Measurements from ENCODE around the gene ADAMTS19.
"Not testable (repeated sequence)": the region's sequence is repeated elsewhere in the genome, so short reads cannot be mapped to it uniquely, and the experiment has no call there.

Gene ADAMTS19

GRCh38 chr5:129481161-129481560, 21.1 kb downstream of the ADAMTS19 start:
- DNase-seq = no peak

GRCh38 chr5:129496421-129496820, 36.3 kb downstream of the ADAMTS19 start:
- no peak for DNase-seq

DNA sequence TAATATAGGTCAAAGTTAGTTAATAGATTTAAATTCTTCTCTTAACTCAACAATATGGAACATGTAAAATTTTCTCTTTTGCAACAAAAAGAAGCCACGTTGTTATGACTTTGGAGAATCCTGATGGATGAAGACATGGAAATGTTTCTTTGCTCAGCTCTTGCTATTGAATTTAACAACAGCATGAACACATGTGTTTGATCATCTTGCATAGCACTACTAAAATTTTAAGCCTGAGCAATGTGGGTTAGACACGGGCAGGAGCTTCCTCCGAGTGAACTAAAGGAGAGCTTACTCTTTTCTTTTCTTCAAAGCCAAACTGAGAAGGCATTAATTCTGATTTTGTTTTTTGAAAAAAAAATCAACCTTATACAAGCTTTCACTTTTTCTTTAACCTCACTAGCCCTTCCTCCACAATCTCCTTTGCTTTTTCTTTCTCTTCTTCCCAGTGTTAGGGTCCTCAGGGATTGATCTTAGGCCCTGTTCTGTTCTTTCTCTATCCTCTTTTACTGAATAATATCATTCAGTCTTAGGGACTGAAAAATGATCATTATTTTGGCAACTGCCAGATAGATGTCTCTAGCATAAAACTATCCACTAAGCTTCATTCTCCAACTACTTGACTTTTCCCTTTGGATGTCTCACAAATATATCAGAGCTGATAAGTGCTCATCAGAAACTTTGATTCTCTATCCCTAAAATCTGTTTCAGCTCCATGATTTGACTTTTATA, 36.9 kb downstream of the ADAMTS19 start:
- no peak for DNase-seq

GRCh38 chr5:129499208-129499852, 39.2 kb downstream of the ADAMTS19 start:
- DNase-seq = no peak

- no peak for DNase-seq
Observed at GRCh38 chr5:129500101-129500500, 40.0 kb downstream of the ADAMTS19 start.

DNA sequence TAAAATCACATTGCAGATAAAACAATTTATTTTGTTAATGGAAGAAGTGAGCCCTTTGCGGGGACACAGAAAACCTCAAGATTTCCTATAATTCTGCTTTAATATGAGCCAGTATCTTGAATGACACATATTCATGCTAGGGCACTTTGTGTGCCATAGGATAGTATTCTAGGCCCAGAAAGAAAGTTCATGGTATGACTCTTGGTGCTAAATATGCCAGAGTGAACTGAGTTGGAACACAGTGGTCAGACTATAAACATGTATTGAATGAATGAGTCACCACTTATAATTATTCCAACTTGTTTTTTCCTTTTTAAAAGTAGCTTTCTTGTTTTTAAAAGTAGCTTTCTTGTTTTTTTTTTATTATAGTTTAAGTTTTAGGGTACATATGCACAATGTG, 46.0 kb downstream of the ADAMTS19 start:
- no peak for DNase-seq

- no peak for DNase-seq
Observed at GRCh38 chr5:129506950-129507349, 46.9 kb downstream of the ADAMTS19 start.

DNA sequence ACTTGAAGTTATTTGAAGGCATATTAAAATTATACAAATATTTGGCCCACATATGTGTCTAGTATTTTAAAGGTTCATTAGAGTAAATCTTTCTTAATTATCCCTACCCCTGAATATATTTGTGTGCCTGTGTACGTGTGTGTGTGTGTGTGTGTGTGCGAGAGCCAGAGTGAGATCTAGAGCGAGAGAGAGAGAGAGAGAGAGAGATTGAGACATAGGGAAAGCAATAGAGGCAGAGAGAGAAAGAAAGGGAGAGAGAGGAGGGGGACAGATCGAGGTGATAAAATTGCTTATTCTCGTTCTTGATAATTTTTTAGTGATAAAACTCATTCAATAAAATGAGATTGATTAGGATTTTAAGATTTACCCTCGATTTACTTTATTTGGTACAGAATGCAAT, 47.4 kb downstream of the ADAMTS19 start:
- DNase-seq = no peak

DNA sequence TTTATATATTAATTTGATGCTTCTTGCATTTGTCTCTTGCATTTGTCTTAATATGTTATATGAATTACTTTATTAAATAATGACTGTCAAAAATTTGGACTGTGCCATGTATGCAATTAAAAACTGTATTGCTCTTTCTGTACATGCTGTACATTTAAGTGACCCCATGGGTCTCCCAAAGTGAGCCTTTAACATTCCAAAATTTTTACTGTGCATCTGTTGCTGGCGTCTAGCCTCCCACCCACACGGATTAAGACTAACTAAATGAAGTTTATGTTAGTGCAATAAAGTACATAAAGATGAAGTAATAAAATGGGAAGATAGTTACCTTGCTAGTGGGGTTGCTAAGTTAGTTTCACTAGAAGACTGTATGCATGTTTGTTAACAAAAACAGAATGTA, 48.5 kb downstream of the ADAMTS19 start:
- no peak for DNase-seq

GRCh38 chr5:129509363-129509975, 49.4 kb downstream of the ADAMTS19 start:
- no peak for DNase-seq

DNA sequence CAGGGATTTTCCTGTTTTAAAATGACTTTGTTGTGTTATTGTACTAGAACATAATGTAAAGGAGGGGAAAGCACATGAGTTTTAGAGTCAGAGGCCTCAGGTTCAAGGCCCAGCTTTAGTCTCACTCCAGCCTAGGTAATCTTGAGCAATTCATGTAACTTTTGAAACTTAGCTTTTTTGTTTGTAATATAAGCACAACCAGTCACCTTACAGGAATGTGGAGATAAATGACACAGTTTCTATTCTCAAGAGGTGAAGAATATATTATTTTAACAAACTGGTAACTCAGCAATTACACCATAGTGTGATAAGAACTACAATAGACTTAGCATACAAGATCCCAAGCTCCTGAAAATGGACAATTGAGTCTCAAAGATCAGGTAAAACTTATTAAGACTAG, 51.2 kb downstream of the ADAMTS19 start:
- DNase-seq = no peak

- DNase-seq = no peak
Observed at GRCh38 chr5:129541051-129541450, 81.0 kb downstream of the ADAMTS19 start.

GRCh38 chr5:129541648-129542251, 81.7 kb downstream of the ADAMTS19 start:
- no peak for DNase-seq

DNA sequence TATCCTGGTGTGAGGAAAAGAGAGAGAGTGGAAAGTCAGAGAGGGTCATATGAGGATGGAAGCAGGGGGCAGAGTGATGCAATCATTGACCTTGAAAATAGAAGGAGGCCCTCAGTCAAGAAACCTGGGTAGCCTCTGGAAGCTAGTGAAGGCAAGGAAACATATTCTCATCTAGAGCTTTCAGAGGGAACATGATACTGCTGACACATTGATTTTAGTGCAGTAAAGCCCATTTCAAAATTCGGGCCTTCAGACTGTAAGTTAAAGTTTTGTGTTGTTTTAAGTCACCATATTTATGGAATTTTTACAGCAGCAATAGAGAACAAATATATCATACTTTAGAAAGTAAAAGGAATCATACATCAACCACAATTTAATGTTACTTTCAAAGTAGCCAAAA, 87.0 kb downstream of the ADAMTS19 start:
- no peak for DNase-seq

GRCh38 chr5:129554134-129554904, 94.2 kb downstream of the ADAMTS19 start:
- DNase-seq = no peak

GRCh38 chr5:129563585-129563984, 103.5 kb downstream of the ADAMTS19 start:
- no peak for DNase-seq

DNA sequence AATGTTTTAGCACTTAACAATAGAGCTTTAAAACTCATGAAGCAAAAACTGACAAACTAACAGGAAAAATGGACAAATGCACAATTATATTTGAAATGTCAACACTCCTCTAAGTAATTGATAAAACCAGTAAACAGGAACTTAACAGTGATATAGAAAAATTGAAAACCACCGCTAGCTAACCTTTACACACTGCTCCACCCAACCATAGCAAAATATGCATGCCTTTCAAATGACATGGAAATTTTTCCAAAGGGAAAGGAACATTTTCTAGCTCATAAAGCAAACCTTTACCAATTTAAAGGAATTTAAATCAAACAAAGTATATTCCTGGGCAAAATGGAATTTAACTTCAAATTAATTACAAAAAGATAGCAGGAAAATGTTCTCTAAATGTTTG, 109.2 kb downstream of the ADAMTS19 start:
- no peak for DNase-seq

- no peak for DNase-seq
Observed at GRCh38 chr5:129572060-129572459, 112.0 kb downstream of the ADAMTS19 start.

- not testable (repeated sequence) for DNase-seq
Observed at GRCh38 chr5:129584496-129584895, 124.4 kb downstream of the ADAMTS19 start.

- DNase-seq = no peak
Observed at GRCh38 chr5:129591508-129592160, 131.5 kb downstream of the ADAMTS19 start.

GRCh38 chr5:129593525-129593924, 133.4 kb downstream of the ADAMTS19 start:
- DNase-seq = no peak

GRCh38 chr5:129601576-129601975, 141.5 kb downstream of the ADAMTS19 start:
- no peak for DNase-seq

GRCh38 chr5:129608350-129608749, 148.3 kb downstream of the ADAMTS19 start:
- DNase-seq = no peak

All from GDM1 (cell line).